ENCODE results near the gene HAS3. TPM values are rescaled to one million over a fixed set of nuclear protein-coding genes. Genes with fewer than 3 reads are reported as not detected.
A peak's percentile ranks its signal among the peaks of the same experiment; 100 is the strongest.

The HAS3 gene
- total and polyA plus RNA-seq, 4 donors: 0.09 to 0.75 (median 0.26) TPM

- TF ChIP-seq REST (IDR thresholded peaks at IDR 0.05): peak; percentile 90
These were observed 13.5 kb downstream of the HAS3 start (continued) for GRCh38 chr16:69118994-69119393.

- WGBS: 77% methylated on average over 2 of the region's 2 CpGs
- TF ChIP-seq GABPA (IDR thresholded peaks at IDR 0.05 in 1 of 2, conservative IDR thresholded peaks at IDR 0.05 in 1 of 2) (no peak), EGR1 (IDR thresholded peaks at IDR 0.05; ENCODE audit: low read depth in 2 of 2) (no peak), TAF1 (conservative IDR thresholded peaks at IDR 0.05) (no peak), MAX (IDR thresholded peaks at IDR 0.05) (no peak), FOXA2 (IDR thresholded peaks at IDR 0.05) (no peak), HNF4G (IDR thresholded peaks at IDR 0.05) (no peak), SP1 (IDR thresholded peaks at IDR 0.05) (no peak), HNF4A (conservative IDR thresholded peaks at IDR 0.05) (no peak), CTCF (IDR thresholded peaks at IDR 0.05; ENCODE audit: low read depth, low read length, missing input control) (no peak), REST (IDR thresholded peaks at IDR 0.05) (no peak), FOXA1 (IDR thresholded peaks at IDR 0.05) (no peak), YY1 (IDR thresholded peaks at IDR 0.05) (no peak), NR2F2 (IDR thresholded peaks at IDR 0.05) (no peak)
- H3K27me3 ChIP-seq (ENCODE audit: control insufficient read depth in 4 of 4, insufficient read depth in 4 of 4, low read length in 3 of 4): no peaks in the 10 kb centered on the region
- H3K27ac ChIP-seq (ENCODE audit: low read depth in 1 of 2, low read length in 2 of 2): peak overlapping the region; percentile 7 to 11
- peaks cover 6 to 22% (median 9%) of the 10 kb centered on the region in 4 donors for H3K36me3 ChIP-seq (ENCODE audit: control insufficient read depth in 4 of 4, insufficient read depth in 3 of 4, low read depth in 1 of 4, low read length in 3 of 4)
- H3K4me1 ChIP-seq (ENCODE audit: control insufficient read depth in 4 of 4, insufficient read depth in 4 of 4, low read length in 3 of 4): peaks cover 17 to 26% (median 22%) of the 10 kb centered on the region in 4 donors
- no peak for DNase-seq (ENCODE audit: low spot score)
- no peak overlapping the region for H3K9ac ChIP-seq (ENCODE audit: low read depth in 1 of 2, low read length in 2 of 2)
- no peak overlapping the region for H3K4me3 ChIP-seq (ENCODE audit: low read depth in 1 of 3, low read length in 3 of 3)
- no peaks in the 10 kb centered on the region for H3K9me3 ChIP-seq (ENCODE audit: control insufficient read depth in 4 of 4, low read length in 3 of 4)
These were observed 14.1 kb downstream of the HAS3 start for GRCh38 chr16:69119536-69119935.
